H1 (cell line): ENCODE measurements around the gene EVA1C. TPM values are rescaled to one million over a fixed set of nuclear protein-coding genes. Genes with fewer than 3 reads are reported as not detected.

Source experiments
- CTCF ChIA-PET: fragments of 300-600 bp; sonication (Branson Sonifier 250); formaldehyde crosslinking; loops from one replicate; lab custom pipeline; 2021; ENCODE audit not compliant: partially characterized antibody; lab: Charles Lee
- POLR2A ChIA-PET: fragments of 300-600 bp; sonication (Branson Sonifier 250); formaldehyde crosslinking; loops from one replicate; lab custom pipeline; 2021; ENCODE audit warnings: inconsistent platforms; ENCODE audit not compliant: partially characterized antibody; lab: Charles Lee
- DNase-seq, 2 experiments: peaks; one replicate each; pipeline versions ENCODE4 v3.0.0 to v3.0.0-alpha.2; 2010 to 2022; ENCODE audit warnings: low spot score in 2 of 2, low read depth in 1 of 2, mixed read lengths in 1 of 2
- FAIRE-seq: peaks from 2 replicates; lab custom pipeline; 2011; peaks lifted over from hg19 to GRCh38; lab: Jason Lieb, UNC
- H2AFZ ChIP-seq: 2 replicates; pipeline ENCODE4 v1.8.1; 2012; ENCODE audit warnings: low read length, inconsistent platforms
- H2AK5ac ChIP-seq: 2 replicates; pipeline ENCODE4 v1.6.1; 2013; ENCODE audit warnings: low read depth, low read length
- H2BK120ac ChIP-seq: replicated peaks from 2 replicates; pipeline ENCODE3; 2013; ENCODE audit warnings: low read depth, low read length, inconsistent platforms
- H2BK12ac ChIP-seq: 2 replicates; pipeline ENCODE4 v1.6.1; 2013; ENCODE audit warnings: low read depth, low read length
- H2BK15ac ChIP-seq: 2 replicates; pipeline ENCODE4 v1.6.1; 2013; ENCODE audit warnings: low read length
- H2BK20ac ChIP-seq: 2 replicates; pipeline ENCODE4 v1.6.1; 2013; ENCODE audit warnings: low read length
- H2BK5ac ChIP-seq: 2 replicates; pipeline ENCODE4 v1.6.1; 2013; ENCODE audit warnings: low read depth, low read length
- H3K14ac ChIP-seq: 2 replicates; pipeline ENCODE4 v1.6.1; 2013; ENCODE audit warnings: inconsistent platforms; ENCODE audit not compliant: insufficient read length
- H3K18ac ChIP-seq: 2 replicates; pipeline ENCODE4 v1.6.1; 2013; ENCODE audit warnings: low read length; ENCODE audit errors: extremely low read depth
- H3K23ac ChIP-seq: 2 replicates; pipeline ENCODE4 v1.6.1; 2013; ENCODE audit warnings: inconsistent platforms; ENCODE audit not compliant: insufficient read length
- H3K23me2 ChIP-seq: 2 replicates; pipeline ENCODE4 v1.6.1; 2013; ENCODE audit warnings: low read depth, low read length
- H3K27ac ChIP-seq: 2 replicates; pipeline ENCODE4 v1.6.1; 2011; ENCODE audit warnings: low read depth, low read length, inconsistent platforms
- H3K27me3 ChIP-seq, 4 experiments: replicated peaks in 1 of 4; 1 replicate in 1 of 4; 2 replicates in 3 of 4; pipeline versions ENCODE4 v1.6.1 to v1.8.1; 2011 to 2013; ENCODE audit warnings: low read length in 3 of 4, mild to moderate bottlenecking in 3 of 4, inconsistent platforms in 2 of 4, mixed read lengths in 2 of 4, moderate library complexity in 1 of 4; ENCODE audit not compliant: control insufficient read depth in 3 of 4, insufficient read depth in 3 of 4; ENCODE audit errors: extremely low read depth in 1 of 4
- H3K36me3 ChIP-seq, 4 experiments: 2 replicates each; pipeline versions ENCODE4 v1.6.1 to v1.8.1; 2011 to 2013; ENCODE audit warnings: mild to moderate bottlenecking in 4 of 4, low read length in 3 of 4, moderate library complexity in 2 of 4, control low read depth in 1 of 4, inconsistent platforms in 1 of 4; ENCODE audit not compliant: insufficient read depth in 4 of 4, control insufficient read depth in 2 of 4
- H3K4ac ChIP-seq: replicated peaks from 2 replicates; pipeline ENCODE3; 2013; ENCODE audit warnings: low read length, low read depth, mixed read lengths, inconsistent platforms; ENCODE audit not compliant: insufficient read length
- H3K4me1 ChIP-seq, 4 experiments: replicated peaks in 1 of 4; 1 replicate in 1 of 4; 2 replicates in 3 of 4; pipeline versions ENCODE4 v1.6.1 to v1.8.1; 2011 to 2013; ENCODE audit warnings: low read length in 3 of 4, inconsistent platforms in 2 of 4, mixed read lengths in 1 of 4; ENCODE audit not compliant: insufficient read depth in 4 of 4, control insufficient read depth in 3 of 4
- H3K4me2 ChIP-seq, 2 experiments: 2 replicates each; pipeline versions ENCODE4 v1.6.1 to v1.8.1; 2011 to 2013; ENCODE audit warnings: low read depth in 2 of 2, low read length in 2 of 2, control low read depth in 1 of 2, inconsistent platforms in 1 of 2, mild to moderate bottlenecking in 1 of 2; ENCODE audit not compliant: insufficient read depth in 1 of 2
- H3K4me3 ChIP-seq, 4 experiments: fragments of 200-600, 300-600 bp in 1 of 4; sonication (generic), shearing (Covaris generic), sonication (Bioruptor Twin) in 1 of 4; 2 replicates each; pipeline versions ENCODE4 v1.5.1 to v1.8.1; 2011 to 2016; ENCODE audit warnings: low read length in 4 of 4, low read depth in 3 of 4, control low read depth in 2 of 4, inconsistent platforms in 2 of 4, mild to moderate bottlenecking in 2 of 4, mixed read lengths in 1 of 4, moderate library complexity in 1 of 4; ENCODE audit not compliant: insufficient read depth in 2 of 4; ENCODE audit errors: extremely low read depth in 1 of 4
- H3K56ac ChIP-seq: replicated peaks from 2 replicates; pipeline ENCODE3; 2013; ENCODE audit warnings: low read depth, mild to moderate bottlenecking, mixed read lengths, low read length, inconsistent platforms; ENCODE audit not compliant: insufficient read length
- H3K79me1 ChIP-seq: 2 replicates; pipeline ENCODE4 v1.6.1; 2013; ENCODE audit warnings: low read depth, low read length, control low read depth
- H3K79me2 ChIP-seq, 2 experiments: 2 replicates each; pipeline versions ENCODE4 v1.6.1 to v1.8.1; 2012 to 2013; ENCODE audit warnings: low read length in 2 of 2, mild to moderate bottlenecking in 2 of 2, inconsistent platforms in 1 of 2; ENCODE audit not compliant: insufficient read depth in 2 of 2, control insufficient read depth in 1 of 2
- H3K9ac ChIP-seq, 4 experiments: replicated peaks in 1 of 4; 1 replicate in 1 of 4; 2 replicates in 3 of 4; pipeline versions ENCODE4 v1.6.1 to v1.8.1; 2011 to 2013; ENCODE audit warnings: low read depth in 3 of 4, low read length in 3 of 4, control low read depth in 2 of 4, mild to moderate bottlenecking in 2 of 4, moderate library complexity in 2 of 4, inconsistent platforms in 1 of 4; ENCODE audit errors: extremely low read depth in 1 of 4
- H3K9me3 ChIP-seq, 2 experiments: 2 replicates each; pipeline versions ENCODE4 v1.6.1 to v1.8.1; 2012 to 2013; ENCODE audit warnings: mild to moderate bottlenecking in 2 of 2, moderate library complexity in 2 of 2, control low read depth in 1 of 2, inconsistent platforms in 1 of 2, low read depth in 1 of 2, low read length in 1 of 2, mixed read lengths in 1 of 2; ENCODE audit not compliant: insufficient read depth in 2 of 2
- H4K20me1 ChIP-seq, 2 experiments: replicated peaks in 1 of 2; 2 replicates each; pipeline versions ENCODE3 to v1.8.1; 2011 to 2013; ENCODE audit warnings: inconsistent platforms in 2 of 2, low read length in 2 of 2, mild to moderate bottlenecking in 1 of 2; ENCODE audit not compliant: insufficient read depth in 2 of 2, control insufficient read depth in 1 of 2
- H4K5ac ChIP-seq: 2 replicates; pipeline ENCODE4 v1.6.1; 2013; ENCODE audit warnings: low read length, low read depth, mixed read lengths, inconsistent platforms; ENCODE audit not compliant: insufficient read length
- H4K8ac ChIP-seq: 2 replicates; pipeline ENCODE4 v1.8.0; 2013; ENCODE audit warnings: mild to moderate bottlenecking, moderate library complexity, low read length, inconsistent platforms; ENCODE audit not compliant: insufficient read depth; ENCODE audit errors: extremely low read depth
- H4K91ac ChIP-seq: replicated peaks from 2 replicates; pipeline ENCODE3; 2013; ENCODE audit warnings: low read length, mixed read lengths, inconsistent platforms; ENCODE audit not compliant: insufficient read length
- CTBP2 ChIP-seq: IDR thresholded peaks from 2 replicates; pipeline ENCODE4 v1.7.0; 2011; ENCODE audit warnings: borderline replicate concordance, mild to moderate bottlenecking, moderate library complexity, mixed read lengths, low read length; ENCODE audit not compliant: insufficient read depth, insufficient read length
- JUND ChIP-seq: IDR thresholded peaks from 2 replicates; pipeline ENCODE4 v1.6.1; 2011; ENCODE audit warnings: mild to moderate bottlenecking, improper control_type of control experiment, low read length
- NANOG ChIP-seq: IDR thresholded peaks from 2 replicates; pipeline ENCODE4 v1.6.1; 2011; ENCODE audit warnings: low read length, low read depth, mild to moderate bottlenecking, inconsistent platforms; ENCODE audit not compliant: insufficient read depth, poor library complexity, severe bottlenecking
- RAD21 ChIP-seq, 2 experiments: IDR thresholded peaks in 1 of 2; conservative IDR thresholded peaks in 1 of 2; 2 replicates each; pipeline ENCODE4 v1.6.1; 2011; ENCODE audit warnings: low read depth in 2 of 2, low read length in 2 of 2, improper control_type of control experiment in 1 of 2, inconsistent platforms in 1 of 2, mild to moderate bottlenecking in 1 of 2, moderate library complexity in 1 of 2
- RXRA ChIP-seq: IDR thresholded peaks from 2 replicates; pipeline ENCODE4 v1.6.1; 2011; ENCODE audit warnings: low read depth, mild to moderate bottlenecking, low read length, moderate library complexity; ENCODE audit not compliant: insufficient read depth
- WGBS, 2 experiments: shearing (Covaris generic) in 1 of 2; methylation state at CpG; one replicate each; pipeline versions ENCODE4 v1.1.6 to v1.1.7; 2013 to 2015; ENCODE audit warnings: low lambda C conversion rate in 2 of 2, mixed read lengths in 2 of 2, inconsistent platforms in 1 of 2, low coverage in 1 of 2, missing lambda C conversion rate in 1 of 2; ENCODE audit not compliant: insufficient replicate concordance in 2 of 2, insufficient coverage in 1 of 2, insufficient read length in 1 of 2; ENCODE audit errors: extremely low coverage in 1 of 2, missing lambda C conversion rate in 1 of 2; 5-methylcytosine and 5-hydroxymethylcytosine counted together
- polyA plus RNA-seq, 7 experiments: library from polyadenylated mRNA; depleted of rRNA in 3 of 7; stranded (reverse) in 5 of 7; unstranded in 2 of 7; fragments of >200 nt in 5 of 7; fragments of 200-250 nt in 2 of 7; gene quantifications; 1 replicate in 5 of 7; 2 replicates in 1 of 7; 4 replicates in 1 of 7; pipeline versions ENCODE4 v1.2.1 to v1.2.3, GENCODE V29; 2011 to 2013; ENCODE audit warnings: missing spikeins in 2 of 7, mixed read lengths in 2 of 7
- total RNA-seq: library from RNA; stranded (reverse); fragmentation: NEBNext Ultra II Directional; extraction: Animal tissue kit (Norgen Biotek cat#: 25700); gene quantifications from 2 replicates; pipeline ENCODE4 v1.2.1, GENCODE V29; 2021

EVA1C gene
- total and polyA plus RNA-seq, 2 of the 8 experiments (the other 6 are each of a cell fraction or from before 2014, with no cell fraction given) = 2.6 to 3.6 TPM

DNA sequence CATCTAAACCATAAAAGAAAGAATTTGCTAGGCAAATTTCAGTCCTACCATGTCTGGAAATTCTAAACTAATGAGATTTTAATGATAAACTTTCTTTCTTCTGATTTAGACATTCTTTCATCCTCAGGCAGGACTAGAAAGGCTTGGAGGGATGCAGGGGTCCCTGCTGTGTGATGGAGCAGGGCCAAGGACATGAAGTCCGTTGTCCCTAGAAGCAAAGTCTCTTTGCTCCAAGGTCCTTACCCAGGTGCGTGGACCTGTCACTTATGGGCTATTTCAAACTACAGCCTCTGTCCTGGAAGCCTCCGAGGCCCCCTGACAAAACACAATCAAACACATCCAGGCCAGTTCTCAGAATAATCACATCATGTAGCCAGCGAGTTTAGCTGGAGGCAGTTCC, 46.3 kb upstream of the EVA1C start:
- Histone ChIP-seq H3K56ac (no peak overlapping the region), H3K79me1 (peaks cover 4% of the 10 kb centered on the region; the same call in 1 of the 2 replicates), H4K20me1 (peaks cover 0 to 8% of the 10 kb centered on the region in 2 experiments), H4K8ac (no peak overlapping the region), H3K9ac (no peak overlapping the region), H4K5ac (no peak overlapping the region), H3K23me2 (no peaks in the 10 kb centered on the region), H3K4me1 (no peaks in the 10 kb centered on the region), H3K18ac (no peak overlapping the region), H3K23ac (no peak overlapping the region), H2BK12ac (no peak overlapping the region), H3K14ac (no peak overlapping the region), H2BK20ac (no peak overlapping the region), H2BK15ac (no peak overlapping the region), H3K9me3 (no peaks in the 10 kb centered on the region), H3K36me3 (peaks cover 18 to 78% (median 61%) of the 10 kb centered on the region in 4 experiments), H4K91ac (no peak overlapping the region), H2AK5ac (no peak overlapping the region), H3K4ac (no peak overlapping the region), H3K27ac (no peak overlapping the region), H2AFZ (no peak overlapping the region), H3K79me2 (no peaks in the 10 kb centered on the region), H3K4me3 (no peak overlapping the region), H2BK5ac (no peak overlapping the region), H3K27me3 (no peaks in the 10 kb centered on the region), H3K4me2 (no peak overlapping the region), H2BK120ac (no peak overlapping the region)
- 89% methylated on average over 4 of the region's 4 CpGs; no CpG with 5 or more reads in 1 of the 2 experiments for WGBS, 2 experiments
- CTCF ChIA-PET = no interaction called here
- FAIRE-seq (no peak), DNase-seq (no peak)
- POLR2A ChIA-PET = no interaction called here
- no peak for TF ChIP-seq CTBP2
- TF ChIP-seq RAD21 (IDR thresholded peaks at IDR 0.05 in 1 of 2, conservative IDR thresholded peaks at IDR 0.05 in 1 of 2; ENCODE audit: low read depth in 2 of 2, low read length in 2 of 2) = no peak
- no peak for TF ChIP-seq NANOG
- no peak for TF ChIP-seq JUND
- no peak for TF ChIP-seq RXRA
